Left ventricle myocardium inferior (tissue), 1 donor: ENCODE measurements around the gene SERPINI2. TPM values are rescaled to one million over a fixed set of nuclear protein-coding genes. Genes with fewer than 3 reads are reported as not detected.
"Not testable (repeated sequence)": the region's sequence is repeated elsewhere in the genome, so short reads cannot be mapped to it uniquely, and the experiment has no call there.

Source experiments
- DNase-seq: peaks from one replicate; pipeline ENCODE4 v3.0.0-alpha.2; 2020
- H3K27ac ChIP-seq: fragments of 200-600 bp; replicated peaks from 2 replicates; pipeline ENCODE4 v1.8.0; 2021
- H3K27me3 ChIP-seq: fragments of 200-600 bp; 2 replicates; pipeline ENCODE4 v1.8.0; 2021; ENCODE audit warnings: low read depth
- H3K36me3 ChIP-seq: fragments of 200-600 bp; 2 replicates; pipeline ENCODE4 v1.8.0; 2021
- H3K4me1 ChIP-seq: fragments of 200-600 bp; 2 replicates; pipeline ENCODE4 v1.8.0; 2021
- H3K4me3 ChIP-seq: fragments of 200-600 bp; 2 replicates; pipeline ENCODE4 v1.8.0; 2021; ENCODE audit warnings: mild to moderate bottlenecking, moderate library complexity
- H3K9me3 ChIP-seq: fragments of 200-600 bp; replicated peaks from 2 replicates; pipeline ENCODE4 v1.8.0; 2021
- CTCF ChIP-seq: fragments of 200-600 bp; IDR thresholded peaks from 2 replicates; pipeline ENCODE4 v1.8.0; 2021; ENCODE audit warnings: antibody characterized with exemption, mild to moderate bottlenecking, borderline replicate concordance
- intact Hi-C: fragments of 100-400 bp; cut with micrococcal nuclease; formaldehyde crosslinking; loops from one replicate; pipeline ENCODE4 v1.11.0; 2022
- total RNA-seq: library from RNA; stranded (reverse); fragmentation: NEBNext Ultra II Directional; extraction: Animal tissue kit (Norgen Biotek cat#: 25700); gene quantifications from one replicate; pipeline ENCODE4 v1.2.1, GENCODE V29; 2021
- donor health status: DM: no; HTN: yes; CAD: no; lungs with severe emphysema.

The SERPINI2 gene
- total RNA-seq, 1 donor from 2014 or later = 0.41 TPM

- intact Hi-C loops = no loop called here
- Histone ChIP-seq H3K36me3 (no peaks in the 10 kb centered on the region), H3K9me3 (no peaks in the 10 kb centered on the region), H3K4me3 (no peak overlapping the region), H3K27me3 (no peaks in the 10 kb centered on the region), H3K27ac (no peak overlapping the region), H3K4me1 (no peaks in the 10 kb centered on the region)
- no peak for TF ChIP-seq CTCF
- DNase-seq = no peak
These were observed 23.2 kb downstream of the SERPINI2 start for GRCh38 chr3:167450675-167451074.

- intact Hi-C loops = no loop called here
- Histone ChIP-seq H3K36me3 (no peaks in the 10 kb centered on the region), H3K4me3 (no peak overlapping the region), H3K27ac (no peak overlapping the region), H3K9me3 (no peaks in the 10 kb centered on the region), H3K4me1 (no peaks in the 10 kb centered on the region), H3K27me3 (no peaks in the 10 kb centered on the region)
- no peak for TF ChIP-seq CTCF
- no peak for DNase-seq
These were observed 23.6 kb downstream of the SERPINI2 start for GRCh38 chr3:167450195-167450594.

- intact Hi-C loops = no loop called here
- no peak for DNase-seq
- no peak overlapping the region for H3K27ac ChIP-seq
- no peak for TF ChIP-seq CTCF
- no peaks in the 10 kb centered on the region for H3K9me3 ChIP-seq
- H3K27me3 ChIP-seq = no peaks in the 10 kb centered on the region
- H3K36me3 ChIP-seq = no peaks in the 10 kb centered on the region
- no peaks in the 10 kb centered on the region for H3K4me1 ChIP-seq
- H3K4me3 ChIP-seq = no peak overlapping the region
These were observed 28.4 kb downstream of the SERPINI2 start for GRCh38 chr3:167445491-167445890.

GRCh38 chr3:167441256-167441655 lies 32.6 kb downstream of the SERPINI2 start:
- no peaks in the 10 kb centered on the region for H3K9me3 ChIP-seq
- H3K27me3 ChIP-seq = no peaks in the 10 kb centered on the region
- H3K4me1 ChIP-seq = no peaks in the 10 kb centered on the region
- no peak for DNase-seq
- intact Hi-C loops = no loop called here
- no peak overlapping the region for H3K27ac ChIP-seq
- H3K4me3 ChIP-seq = no peak overlapping the region
- TF ChIP-seq CTCF = no peak
- H3K36me3 ChIP-seq = no peaks in the 10 kb centered on the region

GRCh38 chr3:167437428-167438139 lies 36.3 kb downstream of the SERPINI2 start:
- intact Hi-C loops = no loop called here
- no peak overlapping the region for H3K27ac ChIP-seq
- no peak for DNase-seq
- no peaks in the 10 kb centered on the region for H3K36me3 ChIP-seq
- no peaks in the 10 kb centered on the region for H3K9me3 ChIP-seq
- no peak for TF ChIP-seq CTCF
- H3K4me1 ChIP-seq = no peaks in the 10 kb centered on the region
- H3K27me3 ChIP-seq = no peaks in the 10 kb centered on the region
- no peak overlapping the region for H3K4me3 ChIP-seq

- DNase-seq, H3K36me3 ChIP-seq, H3K4me3 ChIP-seq, H3K27ac ChIP-seq, H3K4me1 ChIP-seq, H3K27me3 ChIP-seq, intact Hi-C loops: not testable (repeated sequence)
- peaks cover 17% of the 10 kb centered on the region for H3K9me3 ChIP-seq
These were observed 46.9 kb downstream of the SERPINI2 start for GRCh38 chr3:167426962-167427361.

GRCh38 chr3:167422396-167422795 lies 51.4 kb downstream of the SERPINI2 start:
- H3K36me3 ChIP-seq, H3K4me1 ChIP-seq, DNase-seq, H3K4me3 ChIP-seq, H3K27me3 ChIP-seq, intact Hi-C loops, H3K27ac ChIP-seq: not testable (repeated sequence)
- H3K9me3 ChIP-seq = peaks cover 14% of the 10 kb centered on the region
